GM12872 (cell line): ENCODE data around the gene HOMER1.

Source experiments
- TF ChIP-seq, protein P1 (sequence below): IDR thresholded peaks from 3 replicates; pipeline ENCODE4 v1.5.1; 2011; ENCODE audit warnings: low read depth, mild to moderate bottlenecking, low read length, moderate library complexity; ENCODE audit not compliant: insufficient read depth

The HOMER1 gene

DNA sequence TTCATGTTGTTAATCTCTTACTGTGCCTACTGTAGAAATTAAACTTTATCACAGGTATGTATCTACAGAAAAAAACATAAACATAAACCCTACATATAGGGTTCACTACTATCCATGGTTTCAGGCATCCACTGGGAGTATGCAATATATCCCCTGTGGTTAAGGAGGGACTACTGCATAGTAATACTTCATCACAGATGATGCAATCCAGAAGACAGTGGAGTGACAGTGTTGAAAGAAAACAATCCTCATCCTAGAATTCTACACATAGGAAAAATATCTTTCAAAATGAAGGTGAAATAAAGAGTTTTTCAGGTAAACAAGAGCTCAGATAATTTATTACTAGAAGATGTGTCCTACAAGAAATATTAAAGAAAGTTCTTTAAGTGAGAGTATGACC, 105.9 kb downstream of the HOMER1 start:
- TF ChIP-seq, protein P1, sequence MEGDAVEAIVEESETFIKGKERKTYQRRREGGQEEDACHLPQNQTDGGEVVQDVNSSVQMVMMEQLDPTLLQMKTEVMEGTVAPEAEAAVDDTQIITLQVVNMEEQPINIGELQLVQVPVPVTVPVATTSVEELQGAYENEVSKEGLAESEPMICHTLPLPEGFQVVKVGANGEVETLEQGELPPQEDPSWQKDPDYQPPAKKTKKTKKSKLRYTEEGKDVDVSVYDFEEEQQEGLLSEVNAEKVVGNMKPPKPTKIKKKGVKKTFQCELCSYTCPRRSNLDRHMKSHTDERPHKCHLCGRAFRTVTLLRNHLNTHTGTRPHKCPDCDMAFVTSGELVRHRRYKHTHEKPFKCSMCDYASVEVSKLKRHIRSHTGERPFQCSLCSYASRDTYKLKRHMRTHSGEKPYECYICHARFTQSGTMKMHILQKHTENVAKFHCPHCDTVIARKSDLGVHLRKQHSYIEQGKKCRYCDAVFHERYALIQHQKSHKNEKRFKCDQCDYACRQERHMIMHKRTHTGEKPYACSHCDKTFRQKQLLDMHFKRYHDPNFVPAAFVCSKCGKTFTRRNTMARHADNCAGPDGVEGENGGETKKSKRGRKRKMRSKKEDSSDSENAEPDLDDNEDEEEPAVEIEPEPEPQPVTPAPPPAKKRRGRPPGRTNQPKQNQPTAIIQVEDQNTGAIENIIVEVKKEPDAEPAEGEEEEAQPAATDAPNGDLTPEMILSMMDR, result no peak

- TF ChIP-seq, protein P1, result no peak
Observed at GRCh38 chr5:79407591-79407990, 106.3 kb downstream of the HOMER1 start.

GRCh38 chr5:79401216-79401615, 112.7 kb downstream of the HOMER1 start:
- TF ChIP-seq, protein P1, result no peak

- TF ChIP-seq, protein P1, result no peak
Observed at GRCh38 chr5:79399046-79399445, 114.9 kb downstream of the HOMER1 start.

DNA sequence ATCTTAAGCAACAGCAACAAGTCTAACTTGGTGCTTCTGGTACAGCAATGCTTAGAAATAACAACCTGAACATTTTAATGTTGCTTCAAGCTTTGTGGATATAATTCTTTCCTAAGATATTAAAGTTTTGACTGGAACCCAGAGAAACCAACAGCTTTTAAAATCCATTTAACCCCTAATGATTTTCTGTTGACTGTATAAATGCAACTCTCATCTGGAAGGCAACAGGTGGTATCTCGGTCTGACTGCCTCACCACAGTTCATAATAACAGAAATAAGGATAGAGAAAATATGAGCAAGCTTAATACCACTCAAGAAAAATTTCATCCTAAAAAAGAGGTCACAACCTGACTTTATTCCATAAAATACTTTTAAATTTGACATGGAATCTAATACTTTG, 116.9 kb downstream of the HOMER1 start:
- TF ChIP-seq, protein P1, result no peak

- TF ChIP-seq, protein P1, result no peak
Observed at GRCh38 chr5:79396265-79396664, 117.7 kb downstream of the HOMER1 start.

DNA sequence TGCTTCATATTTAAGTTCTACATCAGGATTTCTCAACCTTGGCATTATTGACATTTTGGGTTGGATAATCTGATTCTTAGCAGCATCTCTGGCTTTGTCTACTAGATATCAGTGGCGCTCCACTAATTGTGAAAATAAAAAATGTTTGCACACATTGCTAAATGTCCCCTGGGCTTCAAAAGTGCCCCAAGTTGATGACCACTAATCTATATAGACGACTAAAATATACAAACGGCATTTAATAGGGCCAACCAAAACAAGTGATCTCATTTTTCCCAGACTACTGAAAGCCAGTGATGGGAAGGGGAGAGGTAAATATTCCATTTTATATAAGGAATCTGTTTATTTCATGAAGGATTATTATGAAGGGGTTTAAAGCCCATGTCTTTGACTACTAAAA, 118.6 kb downstream of the HOMER1 start:
- TF ChIP-seq, protein P1, result no peak

GRCh38 chr5:79392776-79393175, 121.2 kb downstream of the HOMER1 start:
- TF ChIP-seq, protein P1, result no peak
